ENCODE measurements around the gene ZBTB1.
"Not testable (repeated sequence)": the region's sequence is repeated elsewhere in the genome, so short reads cannot be mapped to it uniquely, and the experiment has no call there.

The ZBTB1 gene

DNA sequence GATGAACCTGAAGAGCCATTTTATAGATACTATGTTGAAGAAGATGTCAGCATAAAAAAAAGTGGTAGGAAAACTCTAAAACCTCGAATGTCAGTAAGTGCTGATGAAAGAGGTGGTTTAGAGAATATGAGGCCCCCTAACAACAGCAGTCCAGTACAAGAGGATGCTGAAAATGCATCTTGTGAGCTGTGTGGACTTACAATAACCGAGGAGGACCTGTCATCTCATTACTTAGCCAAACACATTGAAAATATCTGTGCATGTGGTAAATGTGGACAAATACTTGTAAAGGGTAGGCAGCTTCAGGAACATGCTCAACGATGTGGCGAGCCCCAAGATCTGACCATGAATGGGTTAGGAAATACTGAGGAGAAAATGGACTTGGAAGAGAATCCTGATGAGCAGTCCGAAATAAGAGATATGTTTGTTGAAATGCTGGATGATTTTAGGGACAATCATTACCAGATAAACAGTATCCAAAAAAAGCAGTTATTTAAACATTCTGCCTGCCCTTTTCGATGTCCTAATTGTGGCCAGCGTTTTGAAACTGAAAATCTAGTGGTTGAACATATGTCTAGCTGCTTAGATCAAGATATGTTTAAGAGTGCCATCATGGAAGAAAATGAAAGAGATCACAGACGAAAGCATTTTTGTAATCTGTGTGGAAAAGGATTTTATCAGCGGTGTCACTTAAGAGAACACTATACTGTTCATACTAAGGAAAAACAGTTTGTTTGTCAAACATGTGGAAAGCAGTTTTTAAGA, 18.2 kb downstream of the ZBTB1 start:
- DNase-seq (ENCODE audit: low read depth in 2 of 3, low spot score in 1 of 3), result no peak

DNA sequence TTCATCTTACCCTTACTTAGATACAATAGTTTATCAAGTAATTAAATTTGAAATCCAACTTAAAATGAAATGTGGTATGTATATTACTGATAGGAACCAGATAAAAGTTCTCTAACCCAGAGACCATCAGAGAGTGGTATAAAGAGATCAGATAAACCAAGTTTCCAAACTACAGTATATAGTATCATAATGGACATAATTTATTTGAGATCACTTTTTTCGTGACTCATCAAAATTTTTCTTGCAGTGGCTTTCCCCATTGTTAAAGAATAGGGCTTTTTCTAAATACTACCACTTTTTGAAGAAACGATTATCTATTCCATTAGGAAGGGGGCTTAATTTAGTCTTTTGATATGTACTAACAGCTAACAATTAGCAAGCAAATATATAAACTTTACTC, 20.8 kb downstream of the ZBTB1 start:
- no peak for DNase-seq (ENCODE audit: low read depth in 2 of 3, low spot score in 1 of 3)

DNA sequence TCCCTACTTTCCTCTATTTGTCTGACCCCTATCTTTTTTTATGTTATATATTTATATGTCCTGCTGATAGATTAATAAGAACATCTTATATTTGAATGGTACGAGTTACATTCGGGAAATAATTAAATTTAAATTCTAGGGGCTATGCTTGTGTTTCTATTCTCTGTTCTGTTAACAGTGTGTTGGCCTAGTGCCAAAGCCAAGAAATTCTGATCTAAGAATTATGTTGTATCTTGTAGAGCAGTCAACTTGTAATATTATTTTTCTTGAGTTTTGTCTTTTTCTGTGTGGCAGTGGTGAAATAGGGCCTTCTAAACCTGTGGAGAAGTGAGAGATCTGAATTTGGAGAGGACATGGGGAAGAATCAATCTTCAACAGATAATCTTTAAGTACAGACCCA, 27.0 kb downstream of the ZBTB1 start:
- DNase-seq (ENCODE audit: low read depth in 2 of 3, low spot score in 1 of 3), result no peak

DNA sequence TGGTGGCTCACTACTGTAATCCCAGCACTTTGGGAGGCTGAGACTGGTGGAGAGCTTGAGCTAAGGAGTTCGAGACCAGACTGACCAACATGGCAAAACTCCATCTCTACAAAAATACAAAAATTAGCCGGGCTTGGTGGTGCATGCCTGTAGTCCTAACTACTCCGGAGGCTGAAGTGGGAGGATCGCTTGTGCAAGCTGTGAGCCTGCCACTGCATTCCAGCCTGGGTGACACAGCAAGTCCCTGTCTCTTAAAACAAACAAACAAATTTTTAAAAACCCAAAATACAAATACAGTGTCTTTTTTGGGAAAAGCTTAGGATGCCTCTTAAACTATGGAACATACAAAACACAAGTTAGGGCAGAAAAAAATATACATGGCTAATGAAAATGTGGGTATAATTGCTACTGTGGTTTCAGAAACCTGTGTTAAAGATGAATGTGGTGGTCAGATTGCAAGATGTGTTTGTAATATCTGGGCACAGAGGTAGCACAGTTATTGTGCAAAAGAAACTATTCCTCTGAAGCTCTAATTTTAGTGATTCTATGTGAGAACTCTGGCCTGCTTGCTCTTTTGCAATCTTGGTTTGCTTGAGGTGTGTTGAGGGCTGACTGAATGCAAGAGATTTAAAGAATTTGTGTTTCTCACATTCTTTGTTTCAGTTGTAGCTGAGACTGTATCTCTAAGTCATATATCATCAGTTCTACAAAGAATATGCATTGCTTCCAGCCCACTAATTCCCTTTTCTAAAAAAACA, 32.1 kb downstream of the ZBTB1 start:
- DNase-seq (ENCODE audit: low read depth in 2 of 3, low spot score in 1 of 3), result no peak

DNA sequence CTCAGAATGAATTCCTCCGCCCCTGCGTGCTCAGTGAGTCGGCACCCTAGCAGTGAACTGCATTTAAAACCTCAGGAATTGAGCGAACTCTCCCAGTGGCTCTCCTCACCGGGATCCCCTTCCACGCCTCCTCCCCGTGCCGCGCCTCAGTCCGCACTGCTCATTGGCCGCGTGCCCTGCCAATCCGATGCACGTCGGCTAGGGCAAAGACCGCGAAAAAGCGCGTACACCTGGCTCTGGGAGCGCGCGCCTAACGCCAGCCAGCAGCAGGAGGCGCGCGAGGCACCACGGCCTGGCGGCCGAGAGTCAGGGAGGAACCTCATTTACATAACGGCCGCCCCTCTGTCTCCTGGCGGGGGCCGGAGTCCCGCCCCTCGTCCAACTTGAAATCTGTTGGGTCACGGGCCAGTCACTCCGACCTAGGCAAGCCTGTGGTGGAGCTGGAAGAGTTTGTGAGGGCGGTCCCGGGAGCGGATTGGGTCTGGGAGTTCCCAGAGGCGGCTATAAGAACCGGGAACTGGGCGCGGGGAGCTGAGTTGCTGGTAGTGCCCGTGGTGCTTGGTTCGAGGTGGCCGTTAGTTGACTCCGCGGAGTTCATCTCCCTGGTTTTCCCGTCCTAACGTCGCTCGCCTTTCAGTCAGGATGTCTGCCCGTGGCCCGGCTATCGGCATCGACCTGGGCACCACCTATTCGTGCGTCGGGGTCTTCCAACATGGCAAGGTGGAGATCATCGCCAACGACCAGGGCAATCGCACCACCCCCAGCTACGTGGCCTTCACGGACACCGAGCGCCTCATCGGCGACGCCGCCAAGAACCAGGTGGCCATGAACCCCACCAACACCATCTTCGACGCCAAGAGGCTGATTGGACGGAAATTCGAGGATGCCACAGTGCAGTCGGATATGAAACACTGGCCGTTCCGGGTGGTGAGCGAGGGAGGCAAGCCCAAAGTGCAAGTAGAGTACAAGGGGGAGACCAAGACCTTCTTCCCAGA, 35.9 kb downstream of the ZBTB1 start, which contains the start of gene HSPA2:
Gene HSPA2 (plus strand): TSS at position 534 of the 995 bp plus-strand sequence. CDS start 109 bp downstream, at position 643.
- DNase-seq (ENCODE audit: low read depth in 2 of 3, low spot score in 1 of 3), result peak; percentile 93 to 94 (median 94)

DNA sequence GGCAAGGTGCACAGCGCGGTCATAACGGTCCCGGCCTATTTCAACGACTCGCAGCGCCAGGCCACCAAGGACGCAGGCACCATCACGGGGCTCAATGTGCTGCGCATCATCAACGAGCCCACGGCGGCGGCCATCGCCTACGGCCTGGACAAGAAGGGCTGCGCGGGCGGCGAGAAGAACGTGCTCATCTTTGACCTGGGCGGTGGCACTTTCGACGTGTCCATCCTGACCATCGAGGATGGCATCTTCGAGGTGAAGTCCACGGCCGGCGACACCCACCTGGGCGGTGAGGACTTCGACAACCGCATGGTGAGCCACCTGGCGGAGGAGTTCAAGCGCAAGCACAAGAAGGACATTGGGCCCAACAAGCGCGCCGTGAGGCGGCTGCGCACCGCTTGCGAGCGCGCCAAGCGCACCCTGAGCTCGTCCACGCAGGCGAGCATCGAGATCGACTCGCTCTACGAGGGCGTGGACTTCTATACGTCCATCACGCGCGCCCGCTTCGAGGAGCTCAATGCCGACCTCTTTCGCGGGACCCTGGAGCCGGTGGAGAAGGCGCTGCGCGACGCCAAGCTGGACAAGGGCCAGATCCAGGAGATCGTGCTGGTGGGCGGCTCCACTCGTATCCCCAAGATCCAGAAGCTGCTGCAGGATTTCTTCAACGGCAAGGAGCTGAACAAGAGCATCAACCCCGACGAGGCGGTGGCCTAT, 36.8 kb downstream of the ZBTB1 start:
- no peak for DNase-seq (ENCODE audit: low read depth in 2 of 3, low spot score in 1 of 3)

DNA sequence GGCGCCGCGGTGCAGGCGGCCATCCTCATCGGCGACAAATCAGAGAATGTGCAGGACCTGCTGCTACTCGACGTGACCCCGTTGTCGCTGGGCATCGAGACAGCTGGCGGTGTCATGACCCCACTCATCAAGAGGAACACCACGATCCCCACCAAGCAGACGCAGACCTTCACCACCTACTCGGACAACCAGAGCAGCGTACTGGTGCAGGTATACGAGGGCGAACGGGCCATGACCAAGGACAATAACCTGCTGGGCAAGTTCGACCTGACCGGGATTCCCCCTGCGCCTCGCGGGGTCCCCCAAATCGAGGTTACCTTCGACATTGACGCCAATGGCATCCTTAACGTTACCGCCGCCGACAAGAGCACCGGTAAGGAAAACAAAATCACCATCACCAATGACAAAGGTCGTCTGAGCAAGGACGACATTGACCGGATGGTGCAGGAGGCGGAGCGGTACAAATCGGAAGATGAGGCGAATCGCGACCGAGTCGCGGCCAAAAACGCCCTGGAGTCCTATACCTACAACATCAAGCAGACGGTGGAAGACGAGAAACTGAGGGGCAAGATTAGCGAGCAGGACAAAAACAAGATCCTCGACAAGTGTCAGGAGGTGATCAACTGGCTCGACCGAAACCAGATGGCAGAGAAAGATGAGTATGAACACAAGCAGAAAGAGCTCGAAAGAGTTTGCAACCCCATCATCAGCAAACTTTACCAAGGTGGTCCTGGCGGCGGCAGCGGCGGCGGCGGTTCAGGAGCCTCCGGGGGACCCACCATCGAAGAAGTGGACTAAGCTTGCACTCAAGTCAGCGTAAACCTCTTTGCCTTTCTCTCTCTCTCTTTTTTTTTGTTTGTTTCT, 37.6 kb downstream of the ZBTB1 start:
- no peak for DNase-seq (ENCODE audit: low read depth in 2 of 3, low spot score in 1 of 3)

DNA sequence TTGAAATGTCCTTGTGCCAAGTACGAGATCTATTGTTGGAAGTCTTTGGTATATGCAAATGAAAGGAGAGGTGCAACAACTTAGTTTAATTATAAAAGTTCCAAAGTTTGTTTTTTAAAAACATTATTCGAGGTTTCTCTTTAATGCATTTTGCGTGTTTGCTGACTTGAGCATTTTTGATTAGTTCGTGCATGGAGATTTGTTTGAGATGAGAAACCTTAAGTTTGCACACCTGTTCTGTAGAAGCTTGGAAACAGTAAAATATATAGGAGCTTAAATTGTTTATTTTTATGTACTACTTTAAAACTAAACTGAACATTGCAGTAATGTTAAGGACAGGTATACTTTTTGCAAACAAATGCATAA, 38.2 kb downstream of the ZBTB1 start:
- DNase-seq (ENCODE audit: low read depth in 2 of 3, low spot score in 1 of 3), result no peak

DNA sequence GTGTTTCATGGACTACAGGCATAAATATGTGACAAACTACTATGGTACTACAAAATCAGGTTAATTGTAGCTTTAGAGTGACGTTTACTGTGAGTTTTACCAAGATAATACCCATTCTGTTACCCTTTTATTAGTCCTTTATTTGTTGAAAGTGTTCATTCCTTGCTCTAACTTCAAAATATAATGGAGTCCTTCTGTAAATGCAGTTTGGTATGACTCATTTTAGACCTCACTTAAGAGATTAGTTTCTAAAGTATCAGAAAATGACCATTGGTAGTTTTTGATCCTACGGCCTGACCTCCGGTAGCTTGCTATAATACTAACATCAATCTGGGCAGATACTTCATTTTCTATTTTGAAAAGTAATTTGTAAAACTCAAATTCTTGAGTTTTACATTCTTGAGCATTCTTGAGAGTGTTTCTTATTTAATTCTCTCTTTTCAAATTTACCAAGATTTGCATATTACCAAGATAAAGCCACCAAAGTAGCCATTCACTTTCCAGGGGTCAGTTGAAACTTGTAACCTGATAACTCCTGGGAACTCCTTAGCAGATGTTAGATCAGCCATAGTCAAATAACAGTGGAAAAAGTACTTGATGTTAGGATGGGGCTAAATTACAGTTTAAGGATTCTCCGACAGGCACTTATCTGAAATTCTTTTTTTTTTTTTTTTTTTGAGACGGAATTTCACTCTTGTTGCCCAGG, 40.2 kb downstream of the ZBTB1 start:
- DNase-seq (ENCODE audit: low read depth in 2 of 3, low spot score in 1 of 3), result no peak

DNA sequence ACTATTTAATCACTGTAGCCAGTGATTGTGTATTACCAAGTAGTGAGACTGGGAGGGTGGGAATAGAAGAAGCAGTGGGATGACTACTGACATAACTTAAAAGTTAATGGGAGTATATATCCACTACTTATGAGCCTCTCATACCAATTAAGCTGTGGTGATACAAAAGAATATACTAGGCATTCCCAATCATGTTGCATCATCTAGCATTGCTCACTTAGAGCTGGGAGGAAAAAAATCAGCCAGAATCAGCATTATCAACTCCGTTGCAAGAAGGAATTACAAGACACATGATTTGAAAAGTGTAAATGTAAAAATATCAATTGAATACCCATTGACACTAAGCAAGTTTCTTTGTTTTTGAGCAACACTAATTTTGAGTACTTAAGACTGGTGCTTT, 44.4 kb downstream of the ZBTB1 start:
- DNase-seq (ENCODE audit: low read depth in 2 of 3, low spot score in 1 of 3), result no peak

DNA sequence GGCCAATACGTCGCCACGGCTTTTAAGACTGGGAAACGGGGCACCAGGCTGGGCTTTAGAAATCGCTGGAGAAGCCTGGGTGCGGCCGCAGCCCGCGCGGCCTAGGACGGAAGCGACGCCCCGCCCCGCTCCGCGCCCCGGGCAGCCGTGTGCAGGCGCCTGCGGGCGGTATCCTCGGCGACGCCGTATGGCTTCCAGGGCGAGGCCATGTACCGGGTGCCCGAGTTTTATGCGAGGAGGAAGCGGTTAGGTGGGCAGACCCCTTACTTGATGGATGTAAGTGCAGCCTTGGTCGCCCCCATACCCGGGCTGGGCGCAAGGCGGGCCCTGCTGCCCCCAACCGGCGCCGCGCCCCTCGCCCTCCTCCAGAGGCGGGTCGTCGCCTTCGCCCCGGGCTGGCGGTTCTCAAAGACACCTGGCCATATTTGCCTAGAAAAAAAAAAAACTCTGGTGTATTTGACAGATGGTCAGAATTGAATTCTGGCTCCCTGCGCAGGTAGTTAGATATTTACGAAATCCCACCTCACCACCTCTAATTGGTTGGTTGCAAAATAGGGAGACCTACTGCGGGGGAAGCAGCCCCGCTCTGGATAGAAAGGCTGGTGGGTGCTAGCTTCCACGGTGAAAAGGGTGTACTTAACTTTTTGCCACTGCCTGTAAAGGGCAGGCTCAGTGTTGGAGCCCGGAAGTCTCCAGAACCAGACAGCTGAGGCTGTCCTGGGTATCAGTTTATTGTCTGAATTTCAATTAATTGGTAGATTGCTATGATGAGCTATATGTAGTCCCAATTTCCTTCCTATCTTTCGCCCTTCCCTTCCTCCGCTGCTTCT, 45.4 kb downstream of the ZBTB1 start, which contains the start of gene PPP1R36:
Gene PPP1R36 (plus strand): TSS at position 171 of the 830 bp plus-strand sequence. CDS start 37 bp downstream, at position 208.
- DNase-seq (ENCODE audit: low read depth in 2 of 3, low spot score in 1 of 3), result peak in 2 of 3 donors; percentile 4 to 36

DNA sequence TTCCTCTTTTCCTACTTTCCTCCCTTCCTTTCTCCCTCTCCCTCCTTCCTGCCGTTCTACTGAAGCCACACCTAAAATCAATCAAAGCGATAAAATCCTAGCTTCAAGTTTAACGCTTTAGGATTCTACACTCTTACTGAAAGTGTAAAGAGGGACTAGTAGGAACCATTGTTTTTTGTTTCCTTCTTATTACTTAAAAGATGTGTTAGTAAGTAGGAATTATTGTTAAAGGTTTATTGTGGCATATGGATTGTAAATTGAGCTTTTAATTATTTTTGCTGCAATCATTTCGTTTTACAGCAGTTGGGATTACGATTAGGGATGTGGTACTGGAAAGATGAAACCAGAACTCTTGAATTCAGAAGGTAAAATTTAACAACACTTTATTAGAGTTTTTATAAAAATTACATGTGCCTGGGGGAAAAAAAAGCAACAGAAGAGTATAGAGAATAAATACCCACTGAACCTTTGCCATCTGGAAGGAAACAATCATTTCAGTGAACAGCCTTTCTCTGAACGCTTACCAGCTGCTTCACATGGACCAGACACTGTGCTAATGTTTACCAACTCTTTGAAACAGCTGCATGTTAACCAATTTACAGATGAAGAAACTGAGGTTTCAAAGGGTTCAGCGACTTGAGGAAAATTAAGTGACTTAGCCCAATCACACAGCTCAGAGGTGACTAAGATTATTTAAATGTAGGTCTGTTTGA, 46.2 kb downstream of the ZBTB1 start:
- no peak for DNase-seq (ENCODE audit: low read depth in 2 of 3, low spot score in 1 of 3)

DNA sequence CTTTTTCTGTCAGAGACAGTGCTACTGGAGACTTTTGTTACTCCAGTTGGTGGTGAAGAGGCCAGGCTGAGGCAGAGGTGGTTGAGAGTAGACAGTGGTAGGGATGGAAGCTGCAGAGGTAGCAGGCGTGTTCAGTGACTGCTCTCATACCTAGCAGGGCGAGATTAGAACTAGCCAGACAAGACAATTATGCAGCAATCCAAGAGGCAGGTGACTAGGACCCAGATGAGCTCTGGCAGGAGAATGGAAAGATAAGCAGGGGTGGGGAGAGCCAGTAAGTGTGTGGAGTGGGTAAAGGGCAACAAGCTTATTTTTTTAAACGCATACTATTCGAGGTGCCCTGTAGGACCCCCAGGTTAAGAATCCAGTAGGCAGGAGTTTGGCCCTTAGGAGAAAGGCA, 50.0 kb downstream of the ZBTB1 start:
- DNase-seq (ENCODE audit: low read depth in 2 of 3, low spot score in 1 of 3), result no peak

DNA sequence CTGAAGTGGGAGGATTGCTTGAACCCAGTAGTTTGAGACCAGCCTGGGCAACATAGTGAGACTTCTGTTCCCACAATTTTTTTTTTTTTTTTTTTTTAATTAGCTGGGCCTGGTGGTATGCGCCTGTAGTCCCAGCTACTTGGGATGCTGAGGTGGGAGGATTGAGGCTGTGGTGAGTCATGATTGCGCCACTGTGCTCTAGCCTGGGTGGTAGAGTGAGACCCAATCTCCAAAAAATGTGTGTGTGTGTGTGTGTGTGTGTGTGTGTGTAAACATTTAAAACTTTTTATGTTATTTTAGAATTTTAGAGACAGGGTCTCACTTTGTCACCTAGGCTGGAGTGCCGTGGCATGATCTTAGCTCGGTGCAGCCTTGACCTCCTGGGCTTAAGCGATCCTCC, 52.0 kb downstream of the ZBTB1 start:
- DNase-seq (ENCODE audit: low read depth in 2 of 3, low spot score in 1 of 3), result no peak

DNA sequence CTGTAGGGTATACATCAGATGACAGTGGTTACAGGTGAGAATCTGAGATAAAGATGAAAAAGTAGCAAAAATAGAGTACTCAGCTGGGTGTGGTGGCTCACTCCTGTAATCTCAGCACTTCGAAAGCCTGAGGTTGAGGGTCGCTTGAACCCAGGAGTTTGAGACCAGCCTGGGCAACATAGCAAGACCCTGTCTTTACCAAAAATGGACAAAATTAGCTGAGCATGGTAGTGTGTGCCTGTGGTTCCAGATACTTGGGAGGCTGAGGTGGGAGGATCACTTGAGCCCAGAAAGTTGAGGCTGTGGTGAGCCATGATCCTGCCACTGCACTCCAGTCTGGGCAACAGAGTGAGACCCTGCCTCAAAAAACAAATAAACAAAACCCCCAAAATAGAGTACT, 53.6 kb downstream of the ZBTB1 start:
- not testable (repeated sequence) for DNase-seq (ENCODE audit: low read depth in 2 of 3, low spot score in 1 of 3)

DNA sequence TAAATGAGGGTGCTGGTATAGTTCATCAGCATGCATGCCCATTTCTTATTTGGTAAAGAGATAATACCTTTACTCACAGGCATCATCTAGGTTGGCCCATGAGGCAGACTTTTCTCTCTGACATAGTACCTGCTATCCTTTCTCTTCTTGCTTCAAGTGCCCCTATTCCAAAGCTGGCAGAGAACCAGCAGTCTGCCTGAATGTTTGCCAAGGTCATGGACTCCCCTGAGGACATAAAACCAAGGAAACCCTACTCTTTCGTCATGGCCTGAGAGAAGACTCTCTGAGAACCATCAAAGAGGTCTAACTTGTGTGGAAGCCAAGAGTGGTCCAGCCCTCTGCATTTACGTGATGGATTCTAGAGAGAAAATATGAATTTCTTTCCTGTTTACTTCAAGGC, 57.1 kb downstream of the ZBTB1 start:
- DNase-seq (ENCODE audit: low read depth in 2 of 3, low spot score in 1 of 3), result no peak

DNA sequence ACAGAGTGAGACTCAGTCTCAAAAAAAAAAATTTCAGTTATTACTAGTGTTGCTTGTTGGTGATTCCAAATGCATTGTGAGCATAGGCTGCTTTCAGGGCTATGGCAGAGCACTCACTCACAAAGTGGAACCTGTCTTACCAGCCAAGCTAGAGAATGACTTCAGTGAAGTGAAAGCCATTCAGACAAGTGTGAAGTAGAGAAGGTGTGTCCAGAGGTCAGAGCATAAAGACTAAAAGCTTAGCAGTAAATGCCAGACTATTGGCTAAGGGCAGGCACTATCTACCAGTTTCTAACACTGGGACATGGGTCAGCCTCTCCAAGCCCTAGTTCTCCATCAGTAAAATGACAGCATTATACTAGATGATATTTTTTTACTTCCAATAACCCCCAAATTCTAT, 57.9 kb downstream of the ZBTB1 start:
- no peak for DNase-seq (ENCODE audit: low read depth in 2 of 3, low spot score in 1 of 3)

DNA sequence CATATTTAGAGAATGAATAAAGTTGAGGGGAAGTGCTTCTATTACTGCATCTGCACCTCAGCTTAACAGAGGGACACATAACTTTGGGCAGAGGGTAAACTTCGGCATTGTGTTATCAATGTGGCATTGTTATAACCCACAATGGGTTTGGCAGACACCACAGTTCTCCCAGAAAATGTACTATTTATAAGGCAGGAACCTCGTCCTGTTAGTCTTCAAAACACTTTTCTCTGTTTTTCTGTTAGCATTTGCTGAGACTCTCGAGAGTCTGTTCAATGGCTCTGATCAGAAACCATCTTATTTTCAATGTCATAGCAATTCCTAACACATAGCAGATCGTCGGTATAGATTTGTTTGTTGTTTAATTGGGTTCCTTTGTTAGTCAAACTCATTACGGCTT, 59.1 kb downstream of the ZBTB1 start:
- no peak for DNase-seq (ENCODE audit: low read depth in 2 of 3, low spot score in 1 of 3)
